Parathyroid adenoma (tissue), 2 donors: Measurements from ENCODE around the gene STK4.
"Not testable (repeated sequence)": the region's sequence is repeated elsewhere in the genome, so short reads cannot be mapped to it uniquely, and the experiment has no call there.

Experiments used
- H2AFZ ChIP-seq: fragments of 300-600 bp; sonication (generic); one replicate; pipeline ENCODE4 v1.7.0; 2017; ENCODE audit warnings: antibody characterized with exemption, mild to moderate bottlenecking
- H3K27ac ChIP-seq: fragments of 300-600 bp; sonication (generic); one replicate; pipeline ENCODE4 v1.7.0; 2017
- H3K27me3 ChIP-seq: fragments of 300-600 bp; sonication (generic); one replicate; pipeline ENCODE4 v1.7.0; 2017; ENCODE audit warnings: low read length; ENCODE audit not compliant: control insufficient read depth, insufficient read depth
- H3K36me3 ChIP-seq: fragments of 300-600 bp; sonication (generic); one replicate; pipeline ENCODE4 v1.7.0; 2017; ENCODE audit warnings: low read length; ENCODE audit not compliant: control insufficient read depth, insufficient read depth
- H3K4me1 ChIP-seq: fragments of 300-600 bp; sonication (generic); one replicate; pipeline ENCODE4 v1.7.0; 2017; ENCODE audit warnings: control low read depth
- H3K4me2 ChIP-seq: fragments of 300-600 bp; sonication (generic); one replicate; pipeline ENCODE4 v1.7.0; 2017; ENCODE audit warnings: low read length
- H3K4me3 ChIP-seq: fragments of 300-600 bp; sonication (generic); one replicate; pipeline ENCODE4 v1.7.0; 2017; ENCODE audit warnings: low read depth, low read length
- H3K79me2 ChIP-seq: fragments of 300-600 bp; sonication (generic); one replicate; pipeline ENCODE4 v1.7.0; 2017; ENCODE audit warnings: control low read depth
- H3K9ac ChIP-seq: fragments of 300-600 bp; sonication (generic); one replicate; pipeline ENCODE4 v1.7.0; 2017; ENCODE audit warnings: mild to moderate bottlenecking
- H3K9me3 ChIP-seq: fragments of 300-600 bp; sonication (generic); one replicate; pipeline ENCODE4 v1.7.0; 2017; ENCODE audit warnings: low read length; ENCODE audit not compliant: control insufficient read depth
- CTCF ChIP-seq: fragments of 300-600 bp; sonication (generic); IDR thresholded peaks from one replicate; pipeline ENCODE4 v1.7.0; 2017; ENCODE audit warnings: antibody characterized with exemption, mild to moderate bottlenecking
- donor health status: primary hyperparathyroidism.

Gene STK4

GRCh38 chr20:45017857-45018256 lies 51.5 kb downstream of the STK4 start:
- Histone ChIP-seq H3K4me2 (no peak overlapping the region), H3K36me3 (no peaks in the 10 kb centered on the region), H3K79me2 (no peaks in the 10 kb centered on the region), H2AFZ (no peak overlapping the region), H3K9me3 (no peaks in the 10 kb centered on the region), H3K9ac (no peak overlapping the region), H3K27ac (no peak overlapping the region), H3K4me1 (peaks cover 8% of the 10 kb centered on the region), H3K27me3 (no peaks in the 10 kb centered on the region), H3K4me3 (no peak overlapping the region)
- no peak for TF ChIP-seq CTCF

GRCh38 chr20:45019027-45019761 lies 52.9 kb downstream of the STK4 start:
- Histone ChIP-seq H3K4me3 (no peak overlapping the region), H3K36me3 (no peaks in the 10 kb centered on the region), H3K27me3 (no peaks in the 10 kb centered on the region), H3K79me2 (no peaks in the 10 kb centered on the region), H3K9ac (no peak overlapping the region), H3K4me2 (no peak overlapping the region), H3K9me3 (no peaks in the 10 kb centered on the region), H3K27ac (peak overlapping the region; percentile 13), H3K4me1 (peaks cover 8% of the 10 kb centered on the region), H2AFZ (no peak overlapping the region)
- no peak for TF ChIP-seq CTCF

GRCh38 chr20:45019762-45020123 lies 53.4 kb downstream of the STK4 start:
- Histone ChIP-seq H3K4me3 (no peak overlapping the region), H3K9me3 (no peaks in the 10 kb centered on the region), H3K4me2 (no peak overlapping the region), H2AFZ (no peak overlapping the region), H3K9ac (no peak overlapping the region), H3K27me3 (no peaks in the 10 kb centered on the region), H3K27ac (peak overlapping the region; percentile 13), H3K79me2 (no peaks in the 10 kb centered on the region), H3K4me1 (peaks cover 8% of the 10 kb centered on the region), H3K36me3 (no peaks in the 10 kb centered on the region)
- no peak for TF ChIP-seq CTCF

GRCh38 chr20:45020236-45020886 lies 54.0 kb downstream of the STK4 start:
- H3K79me2 ChIP-seq = no peaks in the 10 kb centered on the region
- TF ChIP-seq CTCF = no peak
- no peak overlapping the region for H3K9ac ChIP-seq
- no peak overlapping the region for H2AFZ ChIP-seq
- H3K9me3 ChIP-seq = no peaks in the 10 kb centered on the region
- H3K27me3 ChIP-seq = no peaks in the 10 kb centered on the region
- peaks cover 8% of the 10 kb centered on the region for H3K4me1 ChIP-seq
- no peak overlapping the region for H3K4me2 ChIP-seq
- H3K4me3 ChIP-seq = no peak overlapping the region
- H3K36me3 ChIP-seq = no peaks in the 10 kb centered on the region
- no peak overlapping the region for H3K27ac ChIP-seq

- Histone ChIP-seq H3K36me3 (no peaks in the 10 kb centered on the region), H3K4me1 (peaks cover 8% of the 10 kb centered on the region), H2AFZ (no peak overlapping the region)
These were observed 55.3 kb downstream of the STK4 start for GRCh38 chr20:45021631-45022030.

GRCh38 chr20:45023140-45023539 lies 56.8 kb downstream of the STK4 start:
- not testable (repeated sequence) for H2AFZ ChIP-seq, H3K27ac ChIP-seq, H3K9ac ChIP-seq, H3K9me3 ChIP-seq, H3K4me2 ChIP-seq, H3K27me3 ChIP-seq, H3K79me2 ChIP-seq, H3K4me3 ChIP-seq, H3K36me3 ChIP-seq, H3K4me1 ChIP-seq

More at GRCh38 chr20:45021631-45022030, 55.3 kb downstream of the STK4 start:
- no peak overlapping the region for H3K9ac ChIP-seq
- H3K27me3 ChIP-seq = no peaks in the 10 kb centered on the region
- H3K9me3 ChIP-seq = no peaks in the 10 kb centered on the region
- no peaks in the 10 kb centered on the region for H3K79me2 ChIP-seq
- no peak overlapping the region for H3K27ac ChIP-seq
- no peak overlapping the region for H3K4me2 ChIP-seq
- H3K4me3 ChIP-seq = no peak overlapping the region
- no peak for TF ChIP-seq CTCF
